HepG2 (cell line): ENCODE results near the gene FETUB. TPM values are rescaled to one million over a fixed set of nuclear protein-coding genes. Genes with fewer than 3 reads are reported as not detected.

ENCODE experiments used
- CC2D1A ChIP-seq: sonication (generic); formaldehyde crosslinking; IDR thresholded peaks from 2 replicates; pipeline ENCODE4 v1.8.1; 2023; ENCODE audit warnings: mild to moderate bottlenecking, missing genetic modification reagents
- DPF2 ChIP-seq: sonication (generic); formaldehyde crosslinking; IDR thresholded peaks from 2 replicates; pipeline ENCODE4 v1.4.0; 2020; ENCODE audit warnings: mild to moderate bottlenecking, low read depth, missing genetic modification reagents, borderline replicate concordance
- GPN1 ChIP-seq: sonication (generic); formaldehyde crosslinking; IDR thresholded peaks from 2 replicates; pipeline ENCODE4 v1.5.1; 2020; ENCODE audit warnings: missing genetic modification reagents, borderline replicate concordance
- HDAC6 ChIP-seq: fragments of 200-600 bp; sonication (generic); IDR thresholded peaks from 2 replicates; pipeline ENCODE4 v1.7.0; 2017; ENCODE audit warnings: mild to moderate bottlenecking, antibody characterized with exemption, low read length, low read depth
- HNF4A ChIP-seq: sonication (generic); formaldehyde crosslinking; IDR thresholded peaks from 2 replicates; pipeline ENCODE4 v1.4.0; 2020; ENCODE audit warnings: missing genetic modification reagents
- IRF1 ChIP-seq: sonication (generic); formaldehyde crosslinking; IDR thresholded peaks from 2 replicates; pipeline ENCODE4 v1.4.0; 2020; ENCODE audit warnings: low read depth, mild to moderate bottlenecking, missing genetic modification reagents
- MLX ChIP-seq: IDR thresholded peaks from 2 replicates; pipeline ENCODE4 v1.6.1; 2016
- MTF2 ChIP-seq: sonication (generic); formaldehyde crosslinking; IDR thresholded peaks from 2 replicates; pipeline ENCODE4 v1.5.0; 2020; ENCODE audit warnings: missing genetic modification reagents, borderline replicate concordance
- NFKB2 ChIP-seq: sonication (generic); formaldehyde crosslinking; IDR thresholded peaks from 2 replicates; pipeline ENCODE4 v1.4.0; 2020; ENCODE audit warnings: missing genetic modification reagents, borderline replicate concordance
- SMYD3 ChIP-seq: sonication (generic); formaldehyde crosslinking; IDR thresholded peaks from 2 replicates; pipeline ENCODE4 v1.8.1; 2023; ENCODE audit warnings: mild to moderate bottlenecking, missing genetic modification reagents
- SNRNP70 ChIP-seq: fragments of 200-400 bp; formaldehyde crosslinking; IDR thresholded peaks from 2 replicates; pipeline ENCODE4 v1.6.1; 2017; ENCODE audit warnings: mild to moderate bottlenecking, low read depth, low read length, moderate library complexity
- STAG1 ChIP-seq: sonication (generic); formaldehyde crosslinking; IDR thresholded peaks from 2 replicates; pipeline ENCODE4 v1.4.0; 2020; ENCODE audit warnings: missing genetic modification reagents
- THAP9 ChIP-seq: sonication (generic); formaldehyde crosslinking; IDR thresholded peaks from 2 replicates; pipeline ENCODE4; 2020; ENCODE audit warnings: missing genetic modification reagents, mild to moderate bottlenecking, borderline replicate concordance
- TP53 ChIP-seq: sonication (generic); formaldehyde crosslinking; conservative IDR thresholded peaks from 2 replicates; pipeline ENCODE4 v1.4.0; 2020; ENCODE audit warnings: missing genetic modification reagents
- YEATS4 ChIP-seq: sonication (generic); formaldehyde crosslinking; IDR thresholded peaks from 2 replicates; pipeline ENCODE4 v1.4.0; 2020; ENCODE audit warnings: missing genetic modification reagents, borderline replicate concordance
- ZFP37 ChIP-seq: sonication (generic); formaldehyde crosslinking; IDR thresholded peaks from 2 replicates; pipeline ENCODE4 v1.4.0; 2020; ENCODE audit warnings: missing genetic modification reagents, borderline replicate concordance
- ZMAT5 ChIP-seq: sonication (generic); formaldehyde crosslinking; IDR thresholded peaks from 2 replicates; pipeline ENCODE4 v1.5.0; 2020; ENCODE audit warnings: mild to moderate bottlenecking, low read depth, missing genetic modification reagents, borderline replicate concordance
- ZNF264 ChIP-seq: sonication (generic); formaldehyde crosslinking; IDR thresholded peaks from 2 replicates; pipeline ENCODE4 v1.4.0; 2020; ENCODE audit warnings: missing genetic modification reagents
- ZNF275 ChIP-seq: sonication (generic); formaldehyde crosslinking; IDR thresholded peaks from 2 replicates; pipeline ENCODE4 v1.8.0; 2022; ENCODE audit warnings: missing genetic modification reagents, mild to moderate bottlenecking, inconsistent platforms, borderline replicate concordance
- ZNF317 ChIP-seq: sonication (generic); formaldehyde crosslinking; IDR thresholded peaks from 2 replicates; pipeline ENCODE4 v1.5.0; 2020; ENCODE audit warnings: mild to moderate bottlenecking, missing genetic modification reagents
- ZNF672 ChIP-seq: sonication (generic); formaldehyde crosslinking; IDR thresholded peaks from 2 replicates; pipeline ENCODE4 v1.8.1; 2022; ENCODE audit warnings: missing genetic modification reagents
- ZNF766 ChIP-seq: sonication (generic); formaldehyde crosslinking; IDR thresholded peaks from 2 replicates; pipeline ENCODE4 v1.5.0; 2020; ENCODE audit warnings: missing genetic modification reagents, borderline replicate concordance
- ZNF768 ChIP-seq: sonication (generic); formaldehyde crosslinking; IDR thresholded peaks from 2 replicates; pipeline ENCODE4 v1.4.0; 2020; ENCODE audit warnings: missing genetic modification reagents
- polyA plus RNA-seq, 8 experiments: library from polyadenylated mRNA; depleted of rRNA in 3 of 8; stranded (reverse) in 7 of 8; unstranded in 1 of 8; fragments of >200 nt; fragmentation: Illumina TruSeq in 4 of 8; extraction: Trizol in 4 of 8; gene quantifications; 2 replicates each; pipeline versions ENCODE4 v1.2.1 to v1.2.3, GENCODE V29; 2011 to 2016; ENCODE audit warnings: low read depth in 4 of 8, missing spikeins in 1 of 8, mixed read lengths in 1 of 8; ENCODE audit not compliant: insufficient read depth in 1 of 8
- total RNA-seq, 5 experiments: library from RNA; depleted of rRNA; stranded (reverse); fragments of >200 nt; fragmentation: Illumina TruSeq; extraction: Trizol; gene quantifications; 2 replicates each; pipeline ENCODE4 v1.2.3, GENCODE V29; 2016; ENCODE audit warnings: low read depth in 1 of 5

FETUB gene
- total and polyA plus RNA-seq, 2 of the 13 experiments (the other 11 are each of a cell fraction or from before 2014, with no cell fraction given): 2.1 to 4.4 TPM

- TF ChIP-seq ZNF264 (peak; percentile 81; the same call in 1 of the 2 replicates), SNRNP70 (no peak), ZFP37 (CRISPR knock-in tag) (no peak), THAP9 (0 out of 2 replicates have a peak, but pooled peaks have one; percentile 30), HNF4A (CRISPR knock-in tag) (peak; percentile 100), YEATS4 (CRISPR knock-in tag) (peak; percentile 81), MTF2 (CRISPR knock-in tag) (no peak; the same call in 1 of the 2 replicates), ZNF766 (CRISPR knock-in tag) (peak; percentile 59; the same call in 1 of the 2 replicates), ZNF317 (peak; percentile 80; the same call in 1 of the 2 replicates), ZNF768 (CRISPR knock-in tag) (no peak), ZMAT5 (CRISPR knock-in tag) (no peak), IRF1 (CRISPR knock-in tag) (0 out of 2 replicates have a peak, but pooled peaks have one; percentile 20), DPF2 (CRISPR knock-in tag) (peak; percentile 94), CC2D1A (CRISPR knock-in tag) (no peak), NFKB2 (CRISPR knock-in tag) (peak; percentile 96), STAG1 (CRISPR knock-in tag) (peak; percentile 14), HDAC6 (no peak), GPN1 (0 out of 2 replicates have a peak, but pooled peaks have one; percentile 24), SMYD3 (CRISPR knock-in tag) (peak; percentile 75), TP53 (CRISPR knock-in tag) (peak; percentile 67; the same call in 1 of the 2 replicates), ZNF672 (CRISPR knock-in tag) (0 out of 2 replicates have a peak, but pooled peaks have one; percentile 8), MLX (CRISPR knock-in tag) (no peak), ZNF275 (peak; percentile 88; the same call in 1 of the 2 replicates)
These were observed 27.2 kb upstream of the FETUB start, which contains the start of gene AHSG (continued) for GRCh38 chr3:186612721-186613636.
